GM21515 (cell line): Measurements from ENCODE around the gene KCNQ2.

ENCODE experiments used
- ATAC-seq: cut with Tn5 transposase; IDR thresholded peaks from one replicate; pipeline ENCODE4 v1.9.1; 2021; ENCODE audit not compliant: unreplicated experiment

Gene KCNQ2

GRCh38 chr20:63418617-63419016, 53.8 kb downstream of the KCNQ2 start:
- ATAC-seq, result no peak

- ATAC-seq, result no peak
Observed at GRCh38 chr20:63417738-63418120, 54.7 kb downstream of the KCNQ2 start.

GRCh38 chr20:63417097-63417737, 55.2 kb downstream of the KCNQ2 start:
- no peak for ATAC-seq

GRCh38 chr20:63416631-63417030, 55.8 kb downstream of the KCNQ2 start:
- ATAC-seq, result no peak

GRCh38 chr20:63415647-63416391, 56.6 kb downstream of the KCNQ2 start:
- ATAC-seq, result no peak

- ATAC-seq, result no peak
Observed at GRCh38 chr20:63414720-63415430, 57.6 kb downstream of the KCNQ2 start.

- ATAC-seq, result no peak
Observed at GRCh38 chr20:63413963-63414684, 58.3 kb downstream of the KCNQ2 start.

GRCh38 chr20:63413323-63413722, 59.1 kb downstream of the KCNQ2 start:
- no peak for ATAC-seq

GRCh38 chr20:63412889-63413288, 59.6 kb downstream of the KCNQ2 start:
- no peak for ATAC-seq

- ATAC-seq, result no peak
Observed at GRCh38 chr20:63411898-63412631, 60.4 kb downstream of the KCNQ2 start.

GRCh38 chr20:63411151-63411897, 61.1 kb downstream of the KCNQ2 start:
- no peak for ATAC-seq

- no peak for ATAC-seq
Observed at GRCh38 chr20:63409834-63410435, 62.5 kb downstream of the KCNQ2 start.

GRCh38 chr20:63409066-63409833, 63.2 kb downstream of the KCNQ2 start:
- ATAC-seq, result no peak

GRCh38 chr20:63408684-63409046, 63.8 kb downstream of the KCNQ2 start:
- no peak for ATAC-seq

- ATAC-seq, result no peak
Observed at GRCh38 chr20:63407928-63408683, 64.3 kb downstream of the KCNQ2 start.

- no peak for ATAC-seq
Observed at GRCh38 chr20:63406617-63407245, 65.7 kb downstream of the KCNQ2 start.

- ATAC-seq, result no peak
Observed at GRCh38 chr20:63406011-63406410, 66.4 kb downstream of the KCNQ2 start.
